Activated B cell treated with CpG ODN at 0.5 μM for 24 hours (primary cell): Measurements from ENCODE around the gene VIL1. TPM values are rescaled to one million over a fixed set of nuclear protein-coding genes. Genes with fewer than 3 reads are reported as not detected.

Experiments
- ATAC-seq: fragments of 200-7000 bp; cut with Tn5 transposase; one replicate; pipeline ENCODE4 v1.10.0; 2021; ENCODE audit warnings: low read depth, mild to moderate bottlenecking, moderate library complexity
- CTCF ChIA-PET: fragments of 350-600 bp; sonication (Branson Sonifier 250); formaldehyde crosslinking; loops from one replicate; lab custom pipeline; 2021; ENCODE audit warnings: antibody characterized with exemption; lab: Charles Lee
- POLR2A ChIA-PET: fragments of 350-600 bp; sonication (Branson Sonifier 250); formaldehyde crosslinking; loops from one replicate; lab custom pipeline; 2021; ENCODE audit warnings: antibody characterized with exemption; lab: Charles Lee
- DNase-seq: peaks from one replicate; pipeline ENCODE4 v3.0.0; 2022
- H3K27ac Mint-ChIP-seq: one replicate; pipeline ENCODE4 v1.8.0; 2020; ENCODE audit warnings: mixed read lengths
- H3K27me3 Mint-ChIP-seq: one replicate; pipeline ENCODE4 v1.8.0; 2021; ENCODE audit warnings: mixed read lengths
- H3K36me3 Mint-ChIP-seq: one replicate; pipeline ENCODE4 v1.8.0; 2021; ENCODE audit warnings: low read depth, mixed read lengths
- H3K4me1 Mint-ChIP-seq: one replicate; pipeline ENCODE4 v1.8.0; 2021; ENCODE audit warnings: mixed read lengths
- H3K4me3 Mint-ChIP-seq: one replicate; pipeline ENCODE4 v1.8.0; 2020; ENCODE audit warnings: mild to moderate bottlenecking, mixed read lengths
- H3K9me3 Mint-ChIP-seq: one replicate; pipeline ENCODE4 v1.8.0; 2020; ENCODE audit warnings: mixed read lengths
- CTCF ChIP-seq: fragments of 200-600 bp; IDR thresholded peaks from one replicate; pipeline ENCODE4 v1.8.0; 2022; ENCODE audit warnings: antibody characterized with exemption, mild to moderate bottlenecking
- intact Hi-C: fragments of 100-400 bp; cut with micrococcal nuclease; formaldehyde crosslinking; loops from one replicate; pipeline ENCODE4 v1.15.1; 2024
- total RNA-seq: library from RNA; stranded (reverse); gene quantifications from 2 replicates; pipeline ENCODE4 v1.2.3, GENCODE V29; 2022

VIL1 gene
- total RNA-seq, 1 donor from 2014 or later, result 0.07 TPM

GRCh38 chr2:218458598-218458997 lies 39.7 kb downstream of the VIL1 start:
- Mint-ChIP-seq H3K27me3 (no peaks in the 10 kb centered on the region), H3K4me3 (no peak overlapping the region), H3K9me3 (peaks cover 8% of the 10 kb centered on the region), H3K36me3 (peaks cover 59% of the 10 kb centered on the region), H3K4me1 (peaks cover 7% of the 10 kb centered on the region), H3K27ac (no peak overlapping the region)
- POLR2A ChIA-PET, result interaction anchor here (0.8 to 1.2 kb wide), 2 partner anchors 13 to 43 kb away, joined by 3 read pairs; no protein-coding TSS in a partner anchor
- TF ChIP-seq CTCF, result no peak
- ATAC-seq (no peak), DNase-seq (no peak)
- intact Hi-C loops, result no loop called here
- CTCF ChIA-PET, result no interaction called here

GRCh38 chr2:218465987-218466633 lies 47.2 kb downstream of the VIL1 start:
- DNase-seq, result no peak
- ChIA-PET POLR2A (interaction anchor here (1.0 kb wide), 1 partner anchor 70 kb away, joined by 3 read pairs; no protein-coding TSS in a partner anchor), CTCF (interaction anchor here (0.9 to 1.7 kb wide), 6 partner anchors 14 to 69 kb away, joined by 3 to 8 read pairs (median 4); partner anchors contain the start of gene CTDSP1)

GRCh38 chr2:218470448-218470847 lies 51.5 kb downstream of the VIL1 start:
- POLR2A ChIA-PET, result interaction anchor here (1.1 to 1.6 kb wide), 3 partner anchors 10 to 200 kb away, joined by 3 read pairs; partner anchors contain the start of genes AAMP and PNKD

More at GRCh38 chr2:218465987-218466633, 47.2 kb downstream of the VIL1 start:
- Mint-ChIP-seq H3K9me3 (no peaks in the 10 kb centered on the region), H3K4me1 (peaks cover 17% of the 10 kb centered on the region), H3K27ac (peak overlapping the region; percentile 8), H3K36me3 (peaks cover 37% of the 10 kb centered on the region), H3K4me3 (no peak overlapping the region), H3K27me3 (no peaks in the 10 kb centered on the region)
- no peak for TF ChIP-seq CTCF
- ATAC-seq, result no peak
- intact Hi-C loops, result loop anchor here (1.0 kb wide), 3 partner anchors 60 to 194 kb away; no protein-coding TSS in a partner anchor

GRCh38 chr2:218471036-218471435 lies 52.1 kb downstream of the VIL1 start:
- H3K9me3 Mint-ChIP-seq, result no peaks in the 10 kb centered on the region
- intact Hi-C loops, result loop anchor here (10.0 kb wide), 1 partner anchor 94 kb away; the partner anchor contains the start of genes CNOT9 and USP37
- peak overlapping the region; percentile 89 for H3K27ac Mint-ChIP-seq
- TF ChIP-seq CTCF, result no peak
- ChIA-PET POLR2A (interaction anchor here (1.1 to 1.6 kb wide), 3 partner anchors 9 to 201 kb away, joined by 3 read pairs; partner anchors contain the start of genes AAMP and PNKD), CTCF (interaction anchor here (0.5 kb wide), 1 partner anchor 14 kb away, joined by 3 read pairs; no protein-coding TSS in a partner anchor)
- no peak overlapping the region for H3K4me3 Mint-ChIP-seq
- ATAC-seq, result peak; percentile 62
- peaks cover 33% of the 10 kb centered on the region for H3K4me1 Mint-ChIP-seq
- no peaks in the 10 kb centered on the region for H3K27me3 Mint-ChIP-seq
- no peak for DNase-seq
- peaks cover 33% of the 10 kb centered on the region for H3K36me3 Mint-ChIP-seq

More at GRCh38 chr2:218470448-218470847, 51.5 kb downstream of the VIL1 start:
- H3K27me3 Mint-ChIP-seq, result no peaks in the 10 kb centered on the region
- CTCF ChIA-PET, result no interaction called here
- H3K36me3 Mint-ChIP-seq, result peaks cover 37% of the 10 kb centered on the region
- intact Hi-C loops, result loop anchor here (10.0 kb wide), 1 partner anchor 94 kb away; the partner anchor contains the start of genes CNOT9 and USP37
- H3K27ac Mint-ChIP-seq, result peak overlapping the region; percentile 89
- no peaks in the 10 kb centered on the region for H3K9me3 Mint-ChIP-seq
- H3K4me1 Mint-ChIP-seq, result peaks cover 33% of the 10 kb centered on the region
- DNase-seq (no peak), ATAC-seq (peak; percentile 40)
- TF ChIP-seq CTCF, result no peak
- H3K4me3 Mint-ChIP-seq, result peak overlapping the region; percentile 13

- POLR2A ChIA-PET, result interaction anchor here (1.6 kb wide), 1 partner anchor 14 kb away, joined by 3 read pairs; no protein-coding TSS in a partner anchor
- Mint-ChIP-seq H3K27ac (peak overlapping the region; percentile 89), H3K36me3 (peaks cover 37% of the 10 kb centered on the region), H3K4me1 (peaks cover 36% of the 10 kb centered on the region), H3K9me3 (no peaks in the 10 kb centered on the region), H3K4me3 (no peak overlapping the region), H3K27me3 (no peaks in the 10 kb centered on the region)
- no peak for DNase-seq
- intact Hi-C loops, result loop anchor here (10.0 kb wide), 1 partner anchor 93 kb away; the partner anchor contains the start of genes CNOT9 and USP37
- peak; percentile 10 for ATAC-seq
- no peak for TF ChIP-seq CTCF
- CTCF ChIA-PET, result interaction anchor here (0.6 kb wide), 1 partner anchor 64 kb away, joined by 4 read pairs; no protein-coding TSS in a partner anchor
These were observed 53.1 kb downstream of the VIL1 start for GRCh38 chr2:218471982-218472381.
